Activated T-helper 2 cell treated with anti-CD3 and anti-CD28 coated beads, Interferon-gamma antibody, Interleukin-2, Interleukin-4, amounts not matched to agents 10 μg/mL and 5 μg/mL and 100 μg/mL, durations not matched to agents 14 hours and 24 hours and 36 hours (primary cell): Measurements from ENCODE around the gene PLEKHJ1. TPM values are rescaled to one million over a fixed set of nuclear protein-coding genes. Genes with fewer than 3 reads are reported as not detected.

Experiments
- DNase-seq: peaks from one replicate; pipeline ENCODE4 v3.0.0; 2021; ENCODE audit warnings: low spot score
- H3K27ac Mint-ChIP-seq: one replicate; pipeline ENCODE4 v1.8.0; 2021; ENCODE audit warnings: mixed read lengths
- H3K27me3 Mint-ChIP-seq: one replicate; pipeline ENCODE4 v1.8.0; 2021; ENCODE audit warnings: low read depth, mixed read lengths
- H3K36me3 Mint-ChIP-seq: one replicate; pipeline ENCODE4 v1.8.0; 2021; ENCODE audit warnings: low read depth, mixed read lengths
- H3K4me1 Mint-ChIP-seq: one replicate; pipeline ENCODE4 v1.8.0; 2021; ENCODE audit warnings: low read depth, mixed read lengths
- H3K4me3 Mint-ChIP-seq: one replicate; pipeline ENCODE4 v1.8.0; 2021; ENCODE audit warnings: low read depth, mild to moderate bottlenecking, moderate library complexity, mixed read lengths
- H3K9me3 Mint-ChIP-seq: one replicate; pipeline ENCODE4 v1.8.0; 2021; ENCODE audit warnings: mixed read lengths
- intact Hi-C: fragments of 100-400 bp; cut with micrococcal nuclease; formaldehyde crosslinking; loops from one replicate; pipeline ENCODE4 v1.15.1; 2023
- total RNA-seq: library from RNA; stranded (reverse); gene quantifications from 2 replicates; pipeline ENCODE4 v1.2.3, GENCODE V29; 2022

Gene PLEKHJ1
- total RNA-seq, 1 donor from 2014 or later: 77.2 TPM

- Mint-ChIP-seq H3K27ac (no peak overlapping the region), H3K36me3 (peaks cover 67% of the 10 kb centered on the region), H3K4me3 (peak overlapping the region; percentile 14)
Observed at GRCh38 chr19:2242816-2243215, 6.7 kb upstream of the PLEKHJ1 start.

GRCh38 chr19:2242092-2242537, 6.0 kb upstream of the PLEKHJ1 start:
- Mint-ChIP-seq H3K4me1 (peaks cover 35% of the 10 kb centered on the region), H3K36me3 (peaks cover 73% of the 10 kb centered on the region), H3K27me3 (no peaks in the 10 kb centered on the region), H3K9me3 (no peaks in the 10 kb centered on the region), H3K27ac (no peak overlapping the region), H3K4me3 (peak overlapping the region; percentile 14)
- DNase-seq: no peak
- intact Hi-C loops: no loop called here

More at GRCh38 chr19:2242816-2243215, 6.7 kb upstream of the PLEKHJ1 start:
- DNase-seq: no peak
- no peaks in the 10 kb centered on the region for H3K27me3 Mint-ChIP-seq
- no peaks in the 10 kb centered on the region for H3K9me3 Mint-ChIP-seq
- peaks cover 32% of the 10 kb centered on the region for H3K4me1 Mint-ChIP-seq
- intact Hi-C loops: no loop called here

- H3K27me3 Mint-ChIP-seq: no peaks in the 10 kb centered on the region
- H3K4me1 Mint-ChIP-seq: peaks cover 37% of the 10 kb centered on the region
- H3K36me3 Mint-ChIP-seq: peaks cover 70% of the 10 kb centered on the region
- intact Hi-C loops: no loop called here
- peak overlapping the region; percentile 75 for H3K27ac Mint-ChIP-seq
- DNase-seq: no peak
- H3K4me3 Mint-ChIP-seq: peak overlapping the region; percentile 99
- no peaks in the 10 kb centered on the region for H3K9me3 Mint-ChIP-seq
Observed at GRCh38 chr19:2240881-2241760, 5.0 kb upstream of the PLEKHJ1 start.

- peaks cover 40% of the 10 kb centered on the region for H3K4me1 Mint-ChIP-seq
- peak overlapping the region; percentile 99 for H3K4me3 Mint-ChIP-seq
- H3K36me3 Mint-ChIP-seq: peaks cover 67% of the 10 kb centered on the region
- peak overlapping the region; percentile 75 for H3K27ac Mint-ChIP-seq
- intact Hi-C loops: loop anchor here (5.0 kb wide), 3 partner anchors 87 to 153 kb away; partner anchors contain the start of genes LSM7 and SPPL2B
- H3K9me3 Mint-ChIP-seq: no peaks in the 10 kb centered on the region
- peak; percentile 26 for DNase-seq
- no peaks in the 10 kb centered on the region for H3K27me3 Mint-ChIP-seq
Observed at GRCh38 chr19:2239771-2240770, 3.9 kb upstream of the PLEKHJ1 start.

GRCh38 chr19:2239173-2239572, 3.0 kb upstream of the PLEKHJ1 start:
- peak overlapping the region; percentile 67 for H3K27ac Mint-ChIP-seq
- no peaks in the 10 kb centered on the region for H3K9me3 Mint-ChIP-seq
- H3K4me1 Mint-ChIP-seq: peaks cover 42% of the 10 kb centered on the region
- H3K4me3 Mint-ChIP-seq: peak overlapping the region; percentile 99
- no peaks in the 10 kb centered on the region for H3K27me3 Mint-ChIP-seq
- intact Hi-C loops: loop anchor here (5.0 kb wide), 3 partner anchors 88 to 153 kb away; partner anchors contain the start of genes LSM7 and SPPL2B
- H3K36me3 Mint-ChIP-seq: peaks cover 65% of the 10 kb centered on the region
- DNase-seq: no peak

- peaks cover 44% of the 10 kb centered on the region for H3K4me1 Mint-ChIP-seq
- peak overlapping the region; percentile 99 for H3K4me3 Mint-ChIP-seq
- peak overlapping the region; percentile 99 for H3K27ac Mint-ChIP-seq
- intact Hi-C loops: loop anchor here (5.0 kb wide), 3 partner anchors 89 to 154 kb away; partner anchors contain the start of genes LSM7 and SPPL2B
- H3K36me3 Mint-ChIP-seq: peaks cover 63% of the 10 kb centered on the region
- no peak for DNase-seq
- H3K9me3 Mint-ChIP-seq: no peaks in the 10 kb centered on the region
- H3K27me3 Mint-ChIP-seq: no peaks in the 10 kb centered on the region
Observed at GRCh38 chr19:2237869-2238153, 1.7 kb upstream of the PLEKHJ1 start.

GRCh38 chr19:2237051-2237868, 1.1 kb upstream of the PLEKHJ1 start:
- Mint-ChIP-seq H3K4me1 (peaks cover 43% of the 10 kb centered on the region), H3K27me3 (no peaks in the 10 kb centered on the region), H3K4me3 (peak overlapping the region; percentile 99), H3K9me3 (no peaks in the 10 kb centered on the region), H3K36me3 (peaks cover 61% of the 10 kb centered on the region), H3K27ac (peak overlapping the region; percentile 99)
- no peak for DNase-seq
- intact Hi-C loops: loop anchor here (5.0 kb wide), 3 partner anchors 90 to 155 kb away; partner anchors contain the start of genes LSM7 and SPPL2B

- peak overlapping the region; percentile 40 for H3K27ac Mint-ChIP-seq
- no peaks in the 10 kb centered on the region for H3K27me3 Mint-ChIP-seq
- H3K4me3 Mint-ChIP-seq: peak overlapping the region; percentile 99
- no peaks in the 10 kb centered on the region for H3K9me3 Mint-ChIP-seq
- peaks cover 58% of the 10 kb centered on the region for H3K36me3 Mint-ChIP-seq
- intact Hi-C loops: loop anchor here (1.0 to 5.0 kb wide), 6 partner anchors 33 to 156 kb away; partner anchors contain the start of genes LSM7 and SPPL2B
- H3K4me1 Mint-ChIP-seq: peaks cover 38% of the 10 kb centered on the region
- DNase-seq: no peak
Observed at GRCh38 chr19:2236064-2236313, 140 bp downstream of the PLEKHJ1 start.

GRCh38 chr19:2235381-2236063, 607 bp downstream of the PLEKHJ1 start:
- DNase-seq: peak; percentile 21
- intact Hi-C loops: loop anchor here (1.0 to 5.0 kb wide), 6 partner anchors 34 to 157 kb away; partner anchors contain the start of genes LSM7 and SPPL2B
- no peaks in the 10 kb centered on the region for H3K9me3 Mint-ChIP-seq
- peaks cover 34% of the 10 kb centered on the region for H3K4me1 Mint-ChIP-seq
- H3K27ac Mint-ChIP-seq: peak overlapping the region; percentile 83
- peak overlapping the region; percentile 95 for H3K4me3 Mint-ChIP-seq
- H3K36me3 Mint-ChIP-seq: peaks cover 56% of the 10 kb centered on the region
- no peaks in the 10 kb centered on the region for H3K27me3 Mint-ChIP-seq

- intact Hi-C loops: loop anchor here (5.0 kb wide), 3 partner anchors 92 to 157 kb away; partner anchors contain the start of genes LSM7 and SPPL2B
- Mint-ChIP-seq H3K9me3 (no peaks in the 10 kb centered on the region), H3K4me1 (peaks cover 30% of the 10 kb centered on the region), H3K4me3 (peak overlapping the region; percentile 95), H3K27me3 (no peaks in the 10 kb centered on the region), H3K27ac (peak overlapping the region; percentile 83), H3K36me3 (peaks cover 55% of the 10 kb centered on the region)
- DNase-seq: no peak
Observed at GRCh38 chr19:2234996-2235380, 1.1 kb downstream of the PLEKHJ1 start.

- H3K9me3 Mint-ChIP-seq: no peaks in the 10 kb centered on the region
- intact Hi-C loops: no loop called here
Observed at GRCh38 chr19:2233601-2234280, 2.4 kb downstream of the PLEKHJ1 start.

More at GRCh38 chr19:2233601-2234280, 2.4 kb downstream of the PLEKHJ1 start:
- Mint-ChIP-seq H3K36me3 (peaks cover 52% of the 10 kb centered on the region), H3K27me3 (no peaks in the 10 kb centered on the region), H3K27ac (no peak overlapping the region), H3K4me3 (peak overlapping the region; percentile 95), H3K4me1 (peaks cover 22% of the 10 kb centered on the region)
- DNase-seq: no peak
